HG03520 (cell line): ENCODE results near the gene SMYD3.
"Not testable (repeated sequence)": the region's sequence is repeated elsewhere in the genome, so short reads cannot be mapped to it uniquely, and the experiment has no call there.

ENCODE experiments used
- ATAC-seq: cut with Tn5 transposase; IDR thresholded peaks from one replicate; pipeline ENCODE4 v1.9.1; 2021; ENCODE audit warnings: mild to moderate bottlenecking, moderate library complexity; ENCODE audit not compliant: unreplicated experiment

SMYD3 gene

DNA sequence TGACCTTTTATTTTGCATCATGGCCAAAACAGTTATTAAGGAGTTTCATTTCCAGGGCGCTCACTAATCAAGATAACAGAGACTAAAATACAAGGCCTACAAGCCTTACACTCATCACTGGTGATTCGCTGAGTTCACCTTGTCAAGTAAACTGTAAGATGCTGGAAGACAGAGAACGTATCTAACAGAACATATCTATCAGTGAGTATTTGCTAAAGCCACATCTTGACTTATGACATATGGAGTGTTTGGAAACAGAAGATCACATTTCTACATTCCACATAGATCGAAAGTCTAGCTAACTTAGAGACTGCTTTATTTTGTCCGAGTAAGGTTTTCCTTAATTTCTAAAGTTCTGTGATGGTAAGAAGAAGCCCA is 506.5 kb downstream of the SMYD3 start:
- ATAC-seq = no peak

DNA sequence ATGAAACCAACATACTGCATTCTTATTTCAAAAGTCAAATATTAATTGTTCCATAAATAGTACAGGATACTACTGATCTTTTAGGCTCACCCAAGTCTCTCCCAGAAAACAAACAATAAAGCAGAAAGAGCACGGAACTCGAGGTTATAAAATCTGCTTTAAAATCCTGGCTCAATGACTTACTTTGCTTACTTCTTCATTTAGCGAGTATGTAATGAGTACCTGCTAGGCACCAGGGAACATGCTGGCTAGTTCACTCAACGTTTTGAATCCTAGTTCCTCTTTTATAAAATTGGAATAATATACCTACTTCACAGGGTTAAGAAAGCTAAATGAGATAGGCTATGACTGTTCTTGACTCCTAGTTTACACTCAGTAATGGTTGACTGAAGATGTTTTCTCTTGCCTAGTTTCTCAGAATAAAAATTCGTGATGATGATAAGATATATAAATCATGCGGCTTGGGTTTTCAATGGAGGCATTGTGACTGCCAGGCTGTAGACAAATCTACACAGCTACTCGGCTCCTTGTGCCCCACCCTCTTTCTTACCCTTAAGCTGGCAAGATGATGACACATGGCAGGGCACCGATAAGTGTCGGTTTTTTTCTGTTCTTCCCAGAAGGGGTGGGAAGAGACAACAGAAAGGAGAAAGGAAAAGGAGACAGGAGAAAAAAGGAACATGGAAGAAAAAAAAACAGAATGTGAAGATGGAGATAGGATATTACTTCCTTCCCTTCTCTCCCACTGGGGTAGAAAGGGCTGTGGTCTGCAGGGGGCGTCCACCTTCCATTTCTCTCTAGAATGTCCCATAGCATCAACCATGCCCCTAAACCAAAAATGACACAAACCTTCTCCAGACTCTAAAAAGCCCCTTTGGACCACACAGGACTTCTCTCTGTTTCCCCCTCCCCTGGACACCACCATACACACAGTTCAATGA is 507.1 kb downstream of the SMYD3 start:
- peak; percentile 87 for ATAC-seq

DNA sequence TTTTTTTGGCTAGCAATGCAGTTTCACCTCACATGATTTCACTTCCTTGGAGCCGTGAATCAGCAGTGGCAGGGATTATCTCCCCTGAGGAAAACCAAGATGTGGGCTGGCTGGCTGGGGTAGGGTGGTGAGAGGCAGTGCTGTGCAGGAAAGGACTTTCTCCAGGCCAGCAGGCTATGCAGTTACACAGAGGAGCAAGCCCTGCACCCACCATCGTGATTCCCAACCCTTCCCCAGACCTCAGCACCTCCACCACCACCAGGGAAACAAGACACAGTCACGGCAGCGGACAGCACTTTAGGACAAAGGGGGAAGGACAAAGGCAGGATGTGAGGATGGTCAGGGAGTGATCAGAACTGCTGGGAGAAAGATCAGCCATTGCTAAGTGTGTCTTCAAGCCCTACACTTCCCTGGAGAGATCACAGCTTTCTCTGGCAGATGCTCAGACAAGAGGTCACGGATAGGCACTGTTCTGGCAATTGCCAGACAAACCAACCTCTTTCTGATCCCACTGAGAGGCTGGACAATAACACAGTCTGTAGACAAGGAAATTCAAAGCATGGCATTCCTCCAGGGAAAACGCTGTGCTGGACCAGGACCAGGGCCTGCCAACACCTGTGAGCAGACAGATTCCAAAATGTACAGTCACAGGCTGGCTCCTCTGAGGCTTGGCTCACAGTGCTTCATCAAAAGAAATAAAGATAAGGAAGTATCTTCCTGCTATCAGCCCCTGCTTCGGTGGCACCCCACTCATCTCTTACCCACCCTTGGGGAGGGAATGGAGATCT is 509.4 kb downstream of the SMYD3 start:
- no peak for ATAC-seq

DNA sequence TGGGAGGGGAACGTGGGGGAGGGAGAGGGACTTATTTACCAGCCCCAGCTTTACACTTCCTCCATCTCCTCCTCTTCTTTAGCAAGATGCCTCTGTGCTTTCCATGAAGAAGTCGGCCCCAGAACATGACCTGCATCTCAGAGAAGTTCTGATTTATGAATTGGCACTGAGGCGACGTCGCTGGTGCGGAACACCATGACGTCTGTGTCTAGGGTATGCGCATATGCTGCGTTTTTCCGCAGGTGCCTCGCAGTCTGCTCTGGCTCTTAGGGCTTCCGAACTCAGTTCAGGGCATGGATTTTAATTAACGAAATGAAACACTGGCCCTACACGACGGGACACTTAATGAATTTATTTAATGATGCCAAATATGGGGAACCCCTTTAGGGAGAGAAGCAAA is 510.3 kb downstream of the SMYD3 start:
- no peak for ATAC-seq

DNA sequence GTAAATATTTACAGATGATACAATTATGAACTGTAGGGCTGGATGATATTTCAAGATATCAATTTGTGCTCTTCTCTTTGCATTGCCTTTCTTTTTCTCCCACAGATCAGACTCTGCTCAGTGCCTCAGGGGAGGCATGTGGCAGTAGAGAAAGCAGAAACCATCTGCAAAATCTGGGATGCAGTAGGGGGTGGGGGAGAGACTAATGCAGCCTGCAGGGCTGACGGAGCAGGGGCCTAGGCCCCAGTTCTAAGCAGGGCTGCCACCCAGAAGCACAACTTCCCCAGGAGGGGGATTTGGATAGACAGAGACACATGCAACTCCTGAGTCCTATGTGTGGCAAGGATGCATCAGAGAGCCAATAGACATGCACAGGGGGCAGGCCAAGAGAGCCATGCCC is 511.6 kb downstream of the SMYD3 start:
- ATAC-seq = no peak

DNA sequence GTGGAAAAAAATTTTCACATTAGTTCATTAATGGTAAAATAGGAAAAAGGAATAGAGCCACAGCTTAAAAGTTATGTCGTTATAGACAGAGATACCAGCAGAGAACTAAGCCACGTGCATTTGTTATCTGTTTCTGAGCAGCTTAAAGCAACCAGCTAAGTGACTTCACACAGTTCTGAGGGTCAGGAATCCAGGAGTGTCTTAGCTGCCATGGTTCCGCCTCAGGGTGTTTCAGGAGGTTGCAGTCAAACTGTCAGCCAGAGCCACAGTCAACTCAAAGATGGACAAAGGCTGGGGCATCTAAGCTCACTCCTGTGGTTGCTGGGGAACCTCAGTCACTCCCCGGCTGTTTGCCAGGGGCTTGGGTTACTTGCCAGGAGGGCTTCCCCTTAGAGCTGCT is 515.8 kb downstream of the SMYD3 start:
- no peak for ATAC-seq

DNA sequence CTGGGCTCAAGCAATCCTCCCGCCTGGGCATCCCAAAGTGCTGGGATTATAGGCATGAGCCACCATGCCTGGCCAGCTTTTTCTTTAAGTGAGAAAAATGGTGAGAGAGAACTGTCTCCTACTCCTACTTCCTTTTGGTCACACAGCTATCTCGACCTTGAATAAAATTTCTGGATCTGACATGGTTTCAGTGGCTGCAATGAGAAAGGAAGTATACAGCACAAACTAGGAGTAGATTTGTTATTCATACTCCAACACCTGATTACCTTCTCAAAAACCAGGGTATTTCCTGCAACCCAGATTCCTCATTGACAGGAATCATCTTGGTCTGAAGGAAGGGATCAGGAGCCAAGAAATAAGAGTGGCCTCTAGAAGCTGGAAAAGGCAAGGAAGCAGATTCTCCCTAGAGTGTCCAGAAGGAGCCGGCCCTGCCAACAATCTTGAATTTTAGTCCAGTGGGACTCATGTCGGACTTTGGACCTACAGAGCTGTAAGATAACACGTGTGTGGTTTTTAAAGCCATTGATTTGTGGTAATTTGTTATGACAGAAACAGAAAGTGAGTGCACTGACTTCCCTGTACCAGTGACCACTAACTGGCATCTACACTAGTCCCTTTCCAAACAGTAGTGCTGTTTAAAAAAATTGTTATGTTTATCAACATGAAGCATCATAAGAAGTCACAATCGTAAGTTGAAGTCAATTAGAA is 516.6 kb downstream of the SMYD3 start:
- ATAC-seq = peak; percentile 41

DNA sequence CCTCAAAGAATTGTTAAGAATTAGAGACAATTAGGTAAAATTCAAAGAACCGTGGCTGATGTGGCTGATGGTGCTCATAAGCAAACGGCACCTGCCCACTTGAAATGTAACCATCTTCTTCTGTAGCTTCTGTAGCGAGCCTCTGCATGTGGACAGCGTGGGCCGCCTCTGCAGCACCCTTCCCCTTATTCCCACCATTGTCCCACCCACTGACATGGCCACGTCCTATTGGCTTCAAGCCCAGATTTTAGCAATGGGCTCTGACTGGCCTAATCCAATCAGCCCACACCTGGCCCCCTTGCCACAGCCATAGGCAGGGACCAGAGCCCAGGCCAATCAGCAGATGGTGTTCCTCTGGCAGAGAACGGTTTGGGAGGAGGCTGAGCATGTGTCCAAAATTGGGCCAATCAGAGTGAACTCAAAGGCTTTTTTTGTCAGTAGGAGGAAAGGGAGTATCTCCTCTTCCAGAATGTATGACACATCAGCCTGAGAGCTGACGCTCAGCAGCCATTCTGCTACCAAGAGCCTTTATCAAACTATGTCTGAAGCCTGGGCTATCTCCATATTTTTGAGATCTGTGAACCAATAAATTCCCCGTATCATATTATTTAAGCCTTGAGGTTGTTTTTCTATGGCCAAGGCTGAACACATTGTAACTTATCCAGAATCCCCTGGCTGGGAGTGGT is 518.5 kb downstream of the SMYD3 start:
- ATAC-seq = no peak

DNA sequence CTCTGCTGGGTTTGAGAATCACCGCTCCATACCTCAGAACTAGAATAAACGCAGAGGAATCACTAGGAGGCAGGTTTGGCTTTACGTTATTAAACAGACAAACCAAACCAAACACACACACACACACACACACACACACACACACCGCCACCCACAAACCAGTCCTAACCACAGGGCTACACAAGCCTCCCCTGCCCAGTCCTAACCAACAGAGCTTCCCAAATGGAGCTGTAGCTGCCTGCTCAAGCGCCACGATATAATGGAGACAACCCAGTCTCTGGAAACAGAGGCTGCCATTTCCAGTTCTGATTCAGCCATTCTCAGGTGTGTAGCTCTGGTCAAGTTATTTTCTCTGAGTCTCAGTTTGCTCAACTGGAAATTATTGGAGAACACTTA is 519.1 kb downstream of the SMYD3 start:
- no peak for ATAC-seq

DNA sequence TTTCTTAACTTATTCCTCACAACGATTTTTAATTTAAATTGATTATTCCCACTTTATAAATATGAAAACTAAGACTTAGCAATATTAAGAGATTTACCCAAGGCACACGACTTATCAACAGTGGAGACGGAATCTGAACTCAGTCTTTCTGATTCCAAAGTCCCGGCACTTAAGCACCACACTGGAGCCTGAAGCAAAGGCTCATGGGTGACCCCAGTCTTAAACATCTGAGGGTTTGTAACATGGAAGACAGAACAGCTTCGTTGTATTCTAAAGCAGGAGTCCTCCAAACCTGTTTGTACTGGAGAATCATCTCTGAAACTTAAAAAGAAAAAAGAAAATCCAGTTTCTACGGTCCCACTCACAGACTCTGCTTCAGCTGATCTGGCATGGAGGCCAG is 519.5 kb downstream of the SMYD3 start:
- no peak for ATAC-seq

DNA sequence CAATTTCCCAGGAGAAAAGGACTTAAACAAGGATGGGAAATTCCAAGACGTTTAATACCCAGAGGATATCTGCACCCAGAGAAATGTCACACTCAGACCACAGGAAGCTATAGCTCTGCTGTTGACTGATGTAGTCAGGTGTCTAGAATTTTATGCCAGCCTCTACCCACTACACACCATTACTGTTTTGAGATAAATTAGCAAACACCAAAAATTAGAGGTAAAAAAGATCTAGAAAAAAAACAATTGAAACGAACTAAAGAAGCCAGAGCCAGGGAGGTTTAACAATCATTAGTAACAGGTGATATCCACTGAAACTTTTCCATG is 519.9 kb downstream of the SMYD3 start:
- no peak for ATAC-seq

DNA sequence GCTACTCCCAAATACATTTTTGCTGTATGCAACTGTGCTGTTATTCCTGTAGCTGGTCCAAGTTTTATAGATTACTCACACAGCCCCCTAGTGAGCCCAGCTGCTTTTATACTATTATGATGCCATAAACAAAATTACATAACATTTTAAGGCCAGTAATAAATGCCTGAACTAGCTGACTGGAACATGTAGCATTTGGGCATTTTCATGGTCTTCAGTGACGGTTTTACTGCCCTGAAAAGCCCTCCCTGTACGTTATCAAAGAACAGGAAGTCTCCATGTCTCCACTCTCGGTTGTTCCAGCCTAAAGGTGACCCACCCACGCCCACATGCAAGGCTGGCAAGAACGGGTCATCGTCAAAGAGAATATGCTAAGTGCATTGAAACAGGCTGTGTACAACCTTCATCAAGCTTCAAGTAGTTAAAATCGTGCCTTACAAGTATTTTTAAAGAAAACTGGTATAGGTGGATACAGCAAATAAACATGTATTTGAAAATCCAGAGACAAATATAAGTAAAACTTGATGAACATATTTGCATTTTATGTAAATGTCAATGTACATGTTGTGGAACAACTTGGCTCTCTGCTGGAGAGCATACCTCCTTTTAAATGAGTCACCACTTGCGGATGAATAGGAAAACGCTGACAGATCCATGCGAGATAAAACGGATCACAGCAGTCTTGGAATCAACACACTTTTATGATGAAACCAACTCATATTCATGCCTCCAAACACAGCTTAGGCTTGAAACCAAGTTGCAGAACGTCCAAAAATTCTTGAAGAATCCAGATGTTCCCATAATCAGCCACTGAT is 520.5 kb downstream of the SMYD3 start:
- ATAC-seq = no peak

DNA sequence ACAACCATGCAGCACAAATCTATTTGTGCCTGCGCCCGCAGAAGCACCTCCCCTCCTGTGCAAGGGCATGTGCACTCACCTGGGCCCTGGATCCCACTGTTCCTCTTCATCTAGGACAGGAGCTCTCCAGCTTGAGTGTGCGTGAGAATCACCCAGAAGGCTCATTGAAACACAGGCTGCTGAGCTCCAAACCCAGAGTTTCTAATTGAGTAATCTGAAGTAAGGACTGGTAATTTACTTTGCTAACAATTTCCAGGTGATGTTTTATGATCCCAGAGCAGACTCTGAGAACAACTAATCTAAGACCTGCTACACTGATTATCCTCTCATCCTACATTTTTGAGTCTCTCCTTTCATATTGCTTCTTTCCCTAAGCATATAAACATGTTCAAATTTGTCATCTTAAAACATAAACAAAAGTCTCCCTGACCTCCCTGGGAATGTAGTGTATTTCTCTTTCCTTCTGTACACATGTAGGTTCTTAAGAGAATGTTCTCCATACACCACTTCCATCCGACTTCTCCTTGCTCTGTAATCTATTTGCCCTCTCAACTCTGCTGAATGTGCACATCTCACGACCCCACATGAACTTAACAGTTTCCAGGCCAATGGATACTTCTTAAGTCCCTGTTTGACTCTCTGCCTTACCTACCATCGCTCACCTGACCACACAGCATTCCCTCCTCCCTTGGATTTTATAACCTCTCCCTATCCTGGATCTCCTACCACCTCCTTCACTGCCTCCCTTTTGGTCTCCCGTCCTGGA is 522.5 kb downstream of the SMYD3 start:
- no peak for ATAC-seq

DNA sequence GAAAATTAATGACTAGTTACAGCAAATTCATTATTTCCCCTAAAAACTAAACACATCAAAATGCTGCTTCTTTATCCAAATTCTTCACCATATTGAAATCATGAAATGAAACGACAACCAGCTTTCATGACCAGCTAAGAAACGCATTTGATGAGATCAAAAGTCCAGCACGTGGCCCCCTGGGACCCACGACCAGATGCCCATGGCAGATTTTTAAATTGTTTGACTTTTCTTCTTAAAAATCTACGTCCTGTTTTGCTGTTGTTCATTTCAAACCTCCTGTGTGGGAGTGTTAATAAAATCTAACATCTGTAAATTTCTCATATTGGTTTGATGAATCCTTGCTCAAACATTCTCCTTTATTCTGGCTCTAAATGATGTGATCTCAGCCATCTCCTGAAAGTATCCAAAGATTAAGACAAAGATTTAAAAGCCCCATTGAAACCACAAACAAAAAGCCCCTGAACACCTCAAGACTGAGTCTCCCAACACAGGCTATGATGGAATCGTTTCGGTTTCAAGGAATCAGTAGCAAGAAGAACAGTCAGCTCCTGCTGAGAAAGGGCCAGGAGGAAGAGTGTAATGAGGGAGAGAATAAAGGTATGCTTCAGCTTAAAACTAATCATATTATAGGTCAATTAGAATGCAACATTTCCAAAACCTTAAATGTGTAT is 523.6 kb downstream of the SMYD3 start:
- no peak for ATAC-seq

DNA sequence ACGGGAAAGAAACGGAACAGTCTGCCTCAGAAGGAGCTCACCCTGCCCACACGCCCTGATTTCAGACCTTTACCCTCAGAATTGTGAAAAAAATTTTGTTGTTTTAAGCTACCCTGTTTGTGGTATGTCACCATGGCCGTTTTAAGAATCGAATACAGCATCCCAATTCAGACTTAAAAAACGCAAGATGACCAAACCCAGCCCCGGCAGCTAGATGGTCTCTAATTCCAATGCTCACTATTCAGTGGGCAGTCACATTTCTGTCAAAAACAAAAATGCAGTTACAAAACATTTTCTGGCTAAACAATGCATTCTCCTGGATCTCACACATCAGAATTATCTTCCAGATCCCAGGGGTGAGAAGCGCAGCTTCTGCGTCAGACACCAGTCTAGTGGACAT is 527.5 kb downstream of the SMYD3 start:
- ATAC-seq = no peak

DNA sequence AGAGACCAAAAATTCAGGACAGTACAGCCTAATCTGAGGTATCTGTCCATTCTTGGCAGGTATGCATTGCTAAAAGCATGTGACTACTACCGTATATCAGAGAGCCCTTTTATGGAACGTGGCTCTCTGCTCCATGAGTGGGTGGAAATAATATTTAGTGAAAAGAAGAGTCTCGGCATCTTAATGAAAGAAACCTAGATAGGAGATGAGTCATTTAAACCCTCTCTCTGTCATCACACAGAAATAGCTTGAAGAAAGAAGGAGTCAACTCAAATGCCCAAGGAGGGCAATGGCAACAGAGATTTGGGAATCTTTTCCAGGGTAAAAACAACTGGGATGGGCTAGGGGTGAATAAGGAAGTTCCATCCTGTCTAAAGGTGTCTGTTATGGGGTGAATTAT is 528.2 kb downstream of the SMYD3 start:
- no peak for ATAC-seq

DNA sequence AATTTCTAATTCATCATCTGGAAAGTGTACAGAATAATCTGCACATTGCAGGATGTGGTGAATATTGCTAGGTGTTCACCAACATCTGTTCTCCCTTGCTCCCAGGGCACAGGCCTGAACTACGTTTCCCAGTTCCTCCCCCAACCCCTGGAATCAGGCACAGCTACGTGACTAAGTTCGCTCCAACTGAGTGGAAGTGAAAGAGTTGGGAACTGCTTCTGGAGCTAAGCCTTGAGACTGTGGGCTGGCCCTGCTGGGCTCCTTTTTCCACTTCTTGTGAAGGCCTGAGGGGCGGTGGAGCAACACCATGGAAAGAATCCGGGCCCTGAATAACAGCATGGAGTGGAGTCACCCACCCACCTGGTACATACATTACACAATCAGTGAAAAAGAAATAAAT is 534.6 kb downstream of the SMYD3 start:
- ATAC-seq = no peak

DNA sequence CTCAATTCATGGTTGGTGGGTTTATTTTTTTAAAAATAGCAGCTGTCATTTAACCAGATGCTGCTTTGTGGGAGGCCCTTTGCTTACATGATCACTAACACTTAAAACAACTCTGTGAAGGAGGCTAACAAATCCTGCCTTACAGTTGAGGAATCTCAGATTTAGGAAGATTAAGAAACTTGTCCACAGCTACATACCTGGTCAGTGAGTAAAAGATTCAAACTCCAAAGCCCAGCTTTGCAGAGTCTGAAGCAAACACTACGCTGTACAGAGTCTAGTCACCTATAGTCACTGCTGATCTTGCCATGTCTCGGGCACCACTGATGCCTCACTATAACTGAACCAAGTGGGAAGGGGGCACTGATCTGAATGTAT is 535.4 kb downstream of the SMYD3 start:
- no peak for ATAC-seq

DNA sequence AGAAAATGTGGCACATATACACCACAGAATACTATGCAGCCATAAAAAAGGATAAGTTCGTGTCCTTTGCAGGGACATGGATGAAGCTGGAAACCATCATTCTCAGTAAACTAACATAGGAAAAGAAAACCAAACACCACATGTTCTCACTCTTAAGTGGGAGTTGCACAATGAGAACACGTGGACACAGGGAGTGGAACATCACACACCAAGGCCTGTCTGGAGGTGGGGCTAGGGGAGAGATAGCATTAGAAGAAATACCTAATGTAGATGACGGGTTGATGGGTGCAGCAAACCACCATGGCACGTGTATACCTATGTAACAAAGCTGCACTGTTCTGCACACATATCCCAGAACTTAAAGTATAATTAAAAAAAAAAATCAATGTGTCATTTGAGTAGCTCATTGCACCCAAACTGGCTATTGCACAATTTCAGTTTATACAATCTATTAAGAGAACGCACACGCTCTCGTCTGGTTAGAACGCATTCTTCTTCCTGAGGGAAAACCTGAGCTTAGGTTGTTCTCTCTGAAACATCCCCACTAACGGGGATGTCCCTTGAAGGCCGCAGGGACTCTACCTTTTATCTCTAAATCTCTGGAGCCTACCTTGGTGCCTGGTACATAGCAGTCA is 535.9 kb downstream of the SMYD3 start:
- ATAC-seq = not testable (repeated sequence)
